Measurements from ENCODE around the gene CSK.

GRCh38 chr15:74767167-74768098 lies 14.4 kb upstream of the CSK start:
- TF ChIP-seq CTCF (IDR thresholded peaks at IDR 0.05) (no peak), POLR2A (IDR thresholded peaks at IDR 0.05) (no peak)
